Uterus (tissue), 2 donors: ENCODE measurements around the gene ARHGAP8.

Experiments
- CTCF ChIP-seq, 4 experiments: fragments of 200-600 bp in 2 of 4; fragments of 450-650 bp in 2 of 4; sonication (generic) in 2 of 4; IDR thresholded peaks; one replicate each; pipeline ENCODE4 v1.5.1; 2016 to 2019; ENCODE audit warnings: antibody characterized with exemption in 4 of 4, mild to moderate bottlenecking in 2 of 4, moderate library complexity in 1 of 4
- POLR2A ChIP-seq, 2 donors: fragments of 450-650 bp; IDR thresholded peaks; one replicate each; pipeline ENCODE4 v1.6.1; 2016; ENCODE audit warnings: antibody characterized with exemption in 2 of 2, mild to moderate bottlenecking in 1 of 2, moderate library complexity in 1 of 2

GRCh38 chr22:44861245-44861644 is 108.9 kb downstream of the ARHGAP8 start:
- TF ChIP-seq CTCF (IDR thresholded peaks at IDR 0.05), result no peak
- TF ChIP-seq POLR2A (IDR thresholded peaks at IDR 0.05), result no peak
